Keratinocyte (primary cell): ENCODE results near the gene KLHL34. TPM values are rescaled to one million over a fixed set of nuclear protein-coding genes. Genes with fewer than 3 reads are reported as not detected.

Source experiments
- DNase-seq: peaks from one replicate; pipeline ENCODE4 v3.0.0-alpha.2; 2011; ENCODE audit warnings: low read depth, missing footprints, low spot score
- FAIRE-seq: peaks from 2 replicates; lab custom pipeline; 2011; peaks lifted over from hg19 to GRCh38; lab: Jason Lieb, UNC
- H2AFZ ChIP-seq: 2 replicates; pipeline ENCODE4 v1.6.0; 2012; ENCODE audit warnings: low read length, control low read depth, inconsistent platforms; ENCODE audit not compliant: control insufficient read depth
- H3K27ac ChIP-seq: 2 replicates; pipeline ENCODE4 v1.5.1; 2011; ENCODE audit warnings: low read length; ENCODE audit not compliant: control insufficient read depth, insufficient read depth
- H3K27me3 ChIP-seq: 3 replicates; pipeline ENCODE4 v1.6.0; 2011; ENCODE audit warnings: low read length; ENCODE audit not compliant: control insufficient read depth, insufficient read depth; ENCODE audit errors: extremely low read depth
- H3K36me3 ChIP-seq, 2 experiments: 2 replicates in 1 of 2; 3 replicates in 1 of 2; pipeline ENCODE4 v1.5.1; 2011; ENCODE audit warnings: low read length in 2 of 2, mild to moderate bottlenecking in 1 of 2; ENCODE audit not compliant: control insufficient read depth in 2 of 2, insufficient read depth in 2 of 2; ENCODE audit errors: extremely low read depth in 1 of 2
- H3K4me1 ChIP-seq: 3 replicates; pipeline ENCODE4 v1.5.1; 2011; ENCODE audit warnings: low read length; ENCODE audit not compliant: control insufficient read depth, insufficient read depth; ENCODE audit errors: extremely low read depth
- H3K4me2 ChIP-seq: 3 replicates; pipeline ENCODE4 v1.6.0; 2011; ENCODE audit warnings: low read depth, low read length; ENCODE audit not compliant: control insufficient read depth, insufficient read depth; ENCODE audit errors: extremely low read depth
- H3K4me3 ChIP-seq, 3 experiments: fragments of 200-600 bp in 1 of 3; sonication (generic) in 1 of 3; 2 replicates in 2 of 3; 3 replicates in 1 of 3; pipeline ENCODE4 v1.5.1; 2011 to 2016; ENCODE audit warnings: low read length in 3 of 3, mild to moderate bottlenecking in 3 of 3, control low read depth in 2 of 3, inconsistent platforms in 1 of 3, low read depth in 1 of 3, mixed read lengths in 1 of 3, mixed run types in 1 of 3, moderate library complexity in 1 of 3; ENCODE audit not compliant: control insufficient read depth in 2 of 3, insufficient read depth in 2 of 3; ENCODE audit errors: extremely low read depth in 1 of 3
- H3K79me2 ChIP-seq: 2 replicates; pipeline ENCODE4 v1.6.0; 2012; ENCODE audit warnings: low read length; ENCODE audit not compliant: control insufficient read depth, insufficient read depth
- H3K9ac ChIP-seq: 3 replicates; pipeline ENCODE4 v1.6.0; 2011; ENCODE audit warnings: low read length; ENCODE audit not compliant: control insufficient read depth, insufficient read depth; ENCODE audit errors: extremely low read depth
- H3K9me1 ChIP-seq: 3 replicates; pipeline ENCODE4 v1.6.0; 2011; ENCODE audit warnings: low read length; ENCODE audit not compliant: control insufficient read depth, insufficient read depth; ENCODE audit errors: extremely low read depth
- H3K9me3 ChIP-seq: 2 replicates; pipeline ENCODE4 v1.5.1; 2012; ENCODE audit warnings: low read depth, low read length; ENCODE audit not compliant: control insufficient read depth
- H4K20me1 ChIP-seq: 3 replicates; pipeline ENCODE4 v1.6.0; 2011; ENCODE audit warnings: low read length; ENCODE audit not compliant: control insufficient read depth, insufficient read depth; ENCODE audit errors: extremely low read depth
- EZH2 ChIP-seq: IDR thresholded peaks from one replicate; pipeline ENCODE4 v1.6.1; 2012; ENCODE audit warnings: inconsistent platforms, mild to moderate bottlenecking, low read length, moderate library complexity
- dilution Hi-C: fragments of 300-500 bp; cut with MboI; formaldehyde crosslinking; loops from one replicate; pipeline ENCODE4 v1.7.0; 2020; ENCODE audit warnings: low sequenced_read_pairs; ENCODE audit not compliant: extremely low pct_ligation_motif_present
- polyA plus RNA-seq, 5 experiments: library from polyadenylated mRNA; depleted of rRNA in 3 of 5; stranded (reverse) in 3 of 5; stranded (forward) in 1 of 5; unstranded in 1 of 5; fragments of >200 nt; gene quantifications; 1 replicate in 1 of 5; 2 replicates in 3 of 5; 3 replicates in 1 of 5; pipeline versions ENCODE4 v1.2.1 to v1.2.3, GENCODE V29; 2011 to 2012; ENCODE audit warnings: missing spikeins in 2 of 5, low read depth in 1 of 5, low replicate concordance in 1 of 5
- TF ChIP-seq, protein P1 (sequence below), 3 experiments: IDR thresholded peaks in 1 of 3; conservative IDR thresholded peaks in 1 of 3; optimal IDR thresholded peaks in 1 of 3; 2 replicates in 2 of 3; 3 replicates in 1 of 3; pipeline versions ENCODE3 to v1.5.1; 2011; ENCODE audit warnings: low read length in 3 of 3, mild to moderate bottlenecking in 3 of 3, moderate library complexity in 2 of 3, control low read depth in 1 of 3, inconsistent platforms in 1 of 3; ENCODE audit not compliant: insufficient read depth in 2 of 3; ENCODE audit errors: extremely low read depth in 1 of 3

Gene KLHL34
- polyA plus RNA-seq, 1 donor (not counting 4 experiments of a cell fraction or from before 2014, with no cell fraction given): not detected

DNA sequence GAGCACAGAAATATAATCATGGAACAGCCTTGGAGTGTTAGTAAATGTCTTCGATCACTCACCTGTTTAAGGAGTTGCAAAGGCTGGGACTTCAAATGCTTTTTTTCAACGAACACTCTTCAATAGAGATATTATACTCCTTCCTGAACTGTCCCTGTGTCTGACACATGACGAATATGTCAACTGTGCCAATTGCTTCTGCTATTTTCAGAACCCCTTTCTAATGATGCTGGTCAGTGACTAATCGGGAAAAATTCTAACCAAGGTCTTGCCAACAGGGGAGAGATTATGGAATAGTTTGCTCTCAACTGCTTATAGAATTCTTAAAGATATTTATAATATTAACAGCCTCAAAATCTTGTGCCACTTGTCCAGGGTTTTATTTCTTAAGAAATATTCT, 8.5 kb upstream of the KLHL34 start:
- Histone ChIP-seq H2AFZ (no peak overlapping the region), H3K36me3 (no peaks in the 10 kb centered on the region), H3K4me2 (no peak overlapping the region), H3K27me3 (no peaks in the 10 kb centered on the region), H3K79me2 (no peaks in the 10 kb centered on the region), H3K9ac (no peak overlapping the region), H3K4me3 (no peak overlapping the region), H4K20me1 (no peaks in the 10 kb centered on the region), H3K9me1 (no peaks in the 10 kb centered on the region), H3K4me1 (peaks cover under 1% of the 10 kb centered on the region), H3K9me3 (no peaks in the 10 kb centered on the region), H3K27ac (no peak overlapping the region)
- DNase-seq: no peak
- no peak for FAIRE-seq
- TF ChIP-seq, protein P1, sequence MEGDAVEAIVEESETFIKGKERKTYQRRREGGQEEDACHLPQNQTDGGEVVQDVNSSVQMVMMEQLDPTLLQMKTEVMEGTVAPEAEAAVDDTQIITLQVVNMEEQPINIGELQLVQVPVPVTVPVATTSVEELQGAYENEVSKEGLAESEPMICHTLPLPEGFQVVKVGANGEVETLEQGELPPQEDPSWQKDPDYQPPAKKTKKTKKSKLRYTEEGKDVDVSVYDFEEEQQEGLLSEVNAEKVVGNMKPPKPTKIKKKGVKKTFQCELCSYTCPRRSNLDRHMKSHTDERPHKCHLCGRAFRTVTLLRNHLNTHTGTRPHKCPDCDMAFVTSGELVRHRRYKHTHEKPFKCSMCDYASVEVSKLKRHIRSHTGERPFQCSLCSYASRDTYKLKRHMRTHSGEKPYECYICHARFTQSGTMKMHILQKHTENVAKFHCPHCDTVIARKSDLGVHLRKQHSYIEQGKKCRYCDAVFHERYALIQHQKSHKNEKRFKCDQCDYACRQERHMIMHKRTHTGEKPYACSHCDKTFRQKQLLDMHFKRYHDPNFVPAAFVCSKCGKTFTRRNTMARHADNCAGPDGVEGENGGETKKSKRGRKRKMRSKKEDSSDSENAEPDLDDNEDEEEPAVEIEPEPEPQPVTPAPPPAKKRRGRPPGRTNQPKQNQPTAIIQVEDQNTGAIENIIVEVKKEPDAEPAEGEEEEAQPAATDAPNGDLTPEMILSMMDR (optimal IDR thresholded peaks at IDR 0.05 in 1 of 3, IDR thresholded peaks at IDR 0.05 in 1 of 3, conservative IDR thresholded peaks at IDR 0.05 in 1 of 3; ENCODE audit: extremely low read depth in 1 of 3, insufficient read depth in 2 of 3, low read length in 3 of 3): no peak
- no peak for TF ChIP-seq EZH2
- dilution Hi-C loops: no loop called here

DNA sequence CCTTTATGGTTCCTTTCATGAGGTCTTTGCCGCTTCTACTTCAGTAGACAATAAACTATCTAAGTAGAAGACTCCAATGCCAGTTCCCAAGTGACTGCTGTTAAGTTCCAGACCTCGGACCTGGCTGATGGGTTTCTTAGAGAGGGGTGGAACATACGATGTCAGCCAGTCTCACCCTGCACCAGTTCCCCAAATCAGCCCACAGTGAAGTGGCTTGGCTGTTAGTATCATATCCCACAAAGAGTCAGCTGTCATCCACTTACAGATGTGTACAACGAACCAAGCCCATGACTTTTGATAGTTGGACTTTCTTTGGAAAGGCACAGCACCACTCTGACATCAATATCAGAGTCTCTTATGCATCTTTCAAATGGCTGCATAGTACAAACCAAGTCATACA, 8.1 kb upstream of the KLHL34 start:
- no peak for FAIRE-seq
- Histone ChIP-seq H3K9me1 (no peaks in the 10 kb centered on the region), H2AFZ (no peak overlapping the region), H3K36me3 (no peaks in the 10 kb centered on the region), H3K9me3 (no peaks in the 10 kb centered on the region), H4K20me1 (no peaks in the 10 kb centered on the region), H3K79me2 (no peaks in the 10 kb centered on the region), H3K4me2 (no peak overlapping the region), H3K9ac (no peak overlapping the region), H3K4me3 (no peak overlapping the region), H3K4me1 (peaks cover 3% of the 10 kb centered on the region), H3K27me3 (no peaks in the 10 kb centered on the region), H3K27ac (no peak overlapping the region)
- dilution Hi-C loops: no loop called here
- DNase-seq: no peak
- TF ChIP-seq EZH2: no peak
- TF ChIP-seq, protein P1 (optimal IDR thresholded peaks at IDR 0.05 in 1 of 3, IDR thresholded peaks at IDR 0.05 in 1 of 3, conservative IDR thresholded peaks at IDR 0.05 in 1 of 3; ENCODE audit: extremely low read depth in 1 of 3, insufficient read depth in 2 of 3, low read length in 3 of 3): no peak
